Calu3 (cell line): ENCODE measurements around the gene CBFB. TPM values are rescaled to one million over a fixed set of nuclear protein-coding genes. Genes with fewer than 3 reads are reported as not detected.

Source experiments
- BruUV-seq: library from RNA; stranded (reverse); fragments of 400-500 nt; replicated peaks from 2 replicates; lab custom pipeline; 2021; lab: Mats Ljungman, UMichigan
- CTCF ChIA-PET: fragments of 300-600 bp; sonication (Branson Sonifier 250); formaldehyde crosslinking; loops from one replicate; lab custom pipeline; 2022; ENCODE audit warnings: antibody characterized with exemption; lab: Charles Lee
- DNase-seq: peaks from one replicate; pipeline ENCODE4 v3.0.0; 2022
- H3K27ac Mint-ChIP-seq: one replicate; pipeline ENCODE4 v1.8.0; 2022; ENCODE audit warnings: mixed read lengths; ENCODE audit not compliant: unreplicated experiment
- H3K27me3 Mint-ChIP-seq: one replicate; pipeline ENCODE4 v1.8.0; 2022; ENCODE audit warnings: mixed read lengths; ENCODE audit not compliant: unreplicated experiment
- H3K36me3 Mint-ChIP-seq: one replicate; pipeline ENCODE4 v1.8.0; 2022; ENCODE audit warnings: mild to moderate bottlenecking, moderate library complexity, mixed read lengths; ENCODE audit not compliant: insufficient read depth, unreplicated experiment
- H3K4me1 Mint-ChIP-seq: one replicate; pipeline ENCODE4 v1.8.0; 2022; ENCODE audit warnings: mild to moderate bottlenecking, low read depth, mixed read lengths; ENCODE audit not compliant: unreplicated experiment
- H3K4me3 Mint-ChIP-seq: one replicate; pipeline ENCODE4 v1.8.0; 2022; ENCODE audit warnings: mild to moderate bottlenecking, low read depth, moderate library complexity, mixed read lengths; ENCODE audit not compliant: unreplicated experiment
- H3K9me3 Mint-ChIP-seq: one replicate; pipeline ENCODE4 v1.8.0; 2022; ENCODE audit warnings: low read depth, mixed read lengths; ENCODE audit not compliant: unreplicated experiment
- CTCF ChIP-seq: fragments of 200-600 bp; IDR thresholded peaks from one replicate; pipeline ENCODE4 v1.8.0; 2022; ENCODE audit warnings: antibody characterized with exemption; ENCODE audit not compliant: unreplicated experiment
- intact Hi-C: fragments of 100-400 bp; cut with micrococcal nuclease; formaldehyde crosslinking; loops from one replicate; pipeline ENCODE4 v1.10.0; 2022; ENCODE audit not compliant: unreplicated experiment
- total RNA-seq: library from RNA; stranded (reverse); gene quantifications from 2 replicates; pipeline ENCODE4 v1.2.3, GENCODE V29; 2022

The CBFB gene
- total RNA-seq, 1 experiment from 2014 or later: 116 TPM

GRCh38 chr16:67129422-67129821 is 100.5 kb downstream of the CBFB start:
- no peak for TF ChIP-seq CTCF
- CTCF ChIA-PET: interaction anchor here (0.6 kb wide), 2 partner anchors 10 to 139 kb away, joined by 3 to 4 read pairs; no protein-coding TSS in a partner anchor
- no peak overlapping the region for H3K27ac Mint-ChIP-seq
- no TSS peak for BruUV-seq
- intact Hi-C loops: no loop called here
- H3K36me3 Mint-ChIP-seq: peaks cover 9% of the 10 kb centered on the region
- H3K9me3 Mint-ChIP-seq: no peaks in the 10 kb centered on the region
- no peaks in the 10 kb centered on the region for H3K27me3 Mint-ChIP-seq
- no peak for DNase-seq
- no peak overlapping the region for H3K4me3 Mint-ChIP-seq
- no peaks in the 10 kb centered on the region for H3K4me1 Mint-ChIP-seq

DNA sequence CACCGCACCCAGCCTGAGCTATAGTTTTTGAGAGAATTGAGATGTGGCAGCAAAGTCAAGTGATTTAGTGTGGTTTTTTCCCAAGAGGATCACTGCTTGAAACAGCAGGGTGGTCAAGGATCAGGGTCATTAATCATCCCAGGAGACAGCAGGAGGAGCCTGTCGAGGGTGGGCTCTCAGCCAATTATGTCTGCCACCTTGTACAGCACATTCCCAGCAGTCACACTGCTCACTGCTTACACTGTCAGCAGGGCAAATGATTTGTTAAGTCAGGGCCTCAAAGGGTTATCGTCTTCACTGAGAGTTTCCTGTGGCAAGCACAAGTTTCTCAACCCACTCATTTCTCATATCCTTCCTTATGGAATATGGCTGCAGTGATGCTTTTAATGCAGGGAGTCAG is 108.7 kb downstream of the CBFB start:
- no peak for TF ChIP-seq CTCF
- Mint-ChIP-seq H3K4me3 (no peak overlapping the region), H3K4me1 (no peaks in the 10 kb centered on the region), H3K36me3 (peaks cover 31% of the 10 kb centered on the region), H3K27me3 (no peaks in the 10 kb centered on the region), H3K27ac (no peak overlapping the region), H3K9me3 (no peaks in the 10 kb centered on the region)
- BruUV-seq: no TSS peak
- CTCF ChIA-PET: no interaction called here
- intact Hi-C loops: no loop called here
- no peak for DNase-seq

GRCh38 chr16:67141391-67141790 is 112.4 kb downstream of the CBFB start:
- no peaks in the 10 kb centered on the region for H3K9me3 Mint-ChIP-seq
- no peaks in the 10 kb centered on the region for H3K4me1 Mint-ChIP-seq
- CTCF ChIA-PET: no interaction called here
- no peak overlapping the region for H3K4me3 Mint-ChIP-seq
- H3K36me3 Mint-ChIP-seq: peaks cover 42% of the 10 kb centered on the region
- intact Hi-C loops: no loop called here
- TF ChIP-seq CTCF: no peak
- no peak overlapping the region for H3K27ac Mint-ChIP-seq
- H3K27me3 Mint-ChIP-seq: no peaks in the 10 kb centered on the region
- DNase-seq: no peak
- BruUV-seq: no TSS peak

GRCh38 chr16:67142342-67142741 is 113.4 kb downstream of the CBFB start:
- no peak for TF ChIP-seq CTCF
- intact Hi-C loops: no loop called here
- no TSS peak for BruUV-seq
- Mint-ChIP-seq H3K27me3 (no peaks in the 10 kb centered on the region), H3K36me3 (peaks cover 38% of the 10 kb centered on the region), H3K4me3 (no peak overlapping the region), H3K9me3 (no peaks in the 10 kb centered on the region), H3K27ac (no peak overlapping the region), H3K4me1 (no peaks in the 10 kb centered on the region)
- CTCF ChIA-PET: no interaction called here
- DNase-seq: no peak
